Gastroesophageal sphincter (tissue), 3 donors: ENCODE measurements around the gene C10orf90.

Experiments used
- POLR2AphosphoS5 ChIP-seq: sonication (generic); formaldehyde crosslinking; IDR thresholded peaks from one replicate; pipeline ENCODE4 v1.6.1; 2017; ENCODE audit warnings: antibody characterized with exemption
- TF ChIP-seq, protein P1 (sequence below), 4 experiments: fragments of 200-600 bp in 2 of 4; fragments of 450-650 bp in 2 of 4; sonication (generic) in 1 of 4; IDR thresholded peaks; one replicate each; pipeline ENCODE4 v1.5.1; 2017 to 2019; ENCODE audit warnings: antibody characterized with exemption in 4 of 4, mild to moderate bottlenecking in 2 of 4, moderate library complexity in 2 of 4

GRCh38 chr10:126454045-126454751, 216.3 kb downstream of the C10orf90 start:
- TF ChIP-seq, protein P1, sequence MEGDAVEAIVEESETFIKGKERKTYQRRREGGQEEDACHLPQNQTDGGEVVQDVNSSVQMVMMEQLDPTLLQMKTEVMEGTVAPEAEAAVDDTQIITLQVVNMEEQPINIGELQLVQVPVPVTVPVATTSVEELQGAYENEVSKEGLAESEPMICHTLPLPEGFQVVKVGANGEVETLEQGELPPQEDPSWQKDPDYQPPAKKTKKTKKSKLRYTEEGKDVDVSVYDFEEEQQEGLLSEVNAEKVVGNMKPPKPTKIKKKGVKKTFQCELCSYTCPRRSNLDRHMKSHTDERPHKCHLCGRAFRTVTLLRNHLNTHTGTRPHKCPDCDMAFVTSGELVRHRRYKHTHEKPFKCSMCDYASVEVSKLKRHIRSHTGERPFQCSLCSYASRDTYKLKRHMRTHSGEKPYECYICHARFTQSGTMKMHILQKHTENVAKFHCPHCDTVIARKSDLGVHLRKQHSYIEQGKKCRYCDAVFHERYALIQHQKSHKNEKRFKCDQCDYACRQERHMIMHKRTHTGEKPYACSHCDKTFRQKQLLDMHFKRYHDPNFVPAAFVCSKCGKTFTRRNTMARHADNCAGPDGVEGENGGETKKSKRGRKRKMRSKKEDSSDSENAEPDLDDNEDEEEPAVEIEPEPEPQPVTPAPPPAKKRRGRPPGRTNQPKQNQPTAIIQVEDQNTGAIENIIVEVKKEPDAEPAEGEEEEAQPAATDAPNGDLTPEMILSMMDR (IDR thresholded peaks at IDR 0.05) = no peak
- TF ChIP-seq POLR2AphosphoS5 = no peak
